Duodenal mucosa (tissue), 2 donors: ENCODE measurements around the gene OR5K1.

Experiments
- H3K27ac ChIP-seq: one replicate; pipeline ENCODE4 v1.7.0; 2013; ENCODE audit warnings: low read depth, low read length
- H3K27me3 ChIP-seq, 2 donors: one replicate each; pipeline ENCODE4 v1.7.0; 2013; ENCODE audit warnings: low read length in 2 of 2, control low read depth in 1 of 2; ENCODE audit not compliant: insufficient read depth in 2 of 2, control insufficient read depth in 1 of 2
- H3K36me3 ChIP-seq, 2 donors: one replicate each; pipeline ENCODE4 v1.7.0; 2013; ENCODE audit warnings: low read length in 2 of 2, control low read depth in 1 of 2; ENCODE audit not compliant: insufficient read depth in 2 of 2, control insufficient read depth in 1 of 2
- H3K4me1 ChIP-seq, 2 donors: one replicate each; pipeline ENCODE4 v1.7.0; 2013; ENCODE audit warnings: low read length in 2 of 2, control low read depth in 1 of 2; ENCODE audit not compliant: insufficient read depth in 2 of 2, control insufficient read depth in 1 of 2
- H3K4me3 ChIP-seq, 2 donors: one replicate each; pipeline ENCODE4 v1.7.0; 2013; ENCODE audit warnings: low read length in 2 of 2, low read depth in 1 of 2
- H3K9ac ChIP-seq, 2 donors: one replicate each; pipeline ENCODE4 v1.7.0; 2013; ENCODE audit warnings: low read length in 2 of 2, low read depth in 1 of 2
- H3K9me3 ChIP-seq, 2 donors: one replicate each; pipeline ENCODE4 v1.7.0; 2013; ENCODE audit warnings: low read length in 2 of 2, control low read depth in 1 of 2; ENCODE audit not compliant: control insufficient read depth in 1 of 2

The OR5K1 gene

GRCh38 chr3:98460220-98460619, 2.8 kb upstream of the OR5K1 start:
- Histone ChIP-seq H3K36me3 (no peaks in the 10 kb centered on the region), H3K4me1 (no peaks in the 10 kb centered on the region), H3K27ac (no peak overlapping the region), H3K4me3 (no peak overlapping the region), H3K9ac (no peak overlapping the region), H3K9me3 (no peaks in the 10 kb centered on the region), H3K27me3 (no peaks in the 10 kb centered on the region)

GRCh38 chr3:98482717-98483482, 19.9 kb downstream of the OR5K1 start:
- no peak overlapping the region for H3K9ac ChIP-seq
- H3K36me3 ChIP-seq = no peaks in the 10 kb centered on the region
- H3K27me3 ChIP-seq = no peaks in the 10 kb centered on the region
- no peak overlapping the region for H3K4me3 ChIP-seq
- no peaks in the 10 kb centered on the region for H3K4me1 ChIP-seq
- no peak overlapping the region for H3K27ac ChIP-seq
- peaks cover 3 to 4% of the 10 kb centered on the region in 2 donors for H3K9me3 ChIP-seq

DNA sequence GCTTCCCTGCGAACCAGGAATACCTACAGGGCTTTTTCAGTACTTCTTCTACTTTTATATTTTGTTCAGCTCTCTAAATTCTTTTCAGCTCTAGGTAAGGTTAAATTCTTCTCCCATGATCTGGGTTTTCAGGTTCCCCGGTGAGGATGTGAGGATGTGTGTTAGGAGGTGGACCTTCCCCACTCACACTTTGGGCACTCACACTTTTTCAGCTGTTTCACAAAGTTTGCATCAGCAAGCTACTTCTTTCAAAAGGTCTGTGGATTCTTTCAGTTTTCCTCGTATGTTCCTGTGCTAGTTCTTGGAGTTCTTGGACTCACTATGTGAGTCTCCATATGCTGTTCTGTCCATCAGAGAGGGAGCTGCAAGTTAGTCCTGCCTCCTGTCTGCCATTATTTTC, 20.6 kb downstream of the OR5K1 start:
- Histone ChIP-seq H3K27me3 (no peaks in the 10 kb centered on the region), H3K27ac (no peak overlapping the region), H3K4me3 (no peak overlapping the region), H3K9me3 (peaks cover 0 to 4% of the 10 kb centered on the region in 2 donors), H3K4me1 (no peaks in the 10 kb centered on the region), H3K36me3 (no peaks in the 10 kb centered on the region), H3K9ac (no peak overlapping the region)

DNA sequence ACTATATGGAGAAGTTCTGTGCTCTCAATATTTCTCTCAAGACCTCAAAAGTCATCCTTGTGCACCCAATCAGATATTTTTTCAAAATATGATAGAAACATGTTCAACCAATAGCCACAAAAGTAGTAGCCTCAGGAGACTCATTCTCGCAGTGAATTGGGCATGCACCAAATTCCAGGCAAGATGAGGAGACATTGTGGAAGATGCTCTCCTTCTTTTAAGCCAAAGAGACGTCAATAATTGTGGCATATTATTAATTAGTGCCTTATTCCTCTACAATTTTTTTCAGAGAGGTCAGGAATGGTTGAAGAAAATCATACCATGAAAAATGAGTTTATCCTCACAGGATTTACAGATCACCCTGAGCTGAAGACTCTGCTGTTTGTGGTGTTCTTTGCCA, 34.4 kb downstream of the OR5K1 start, which contains the start of gene OR5K2:
Gene OR5K2 (plus strand): TSS at position 301 of the 400 bp plus-strand sequence. CDS start 0 bp downstream, at position 301.
- Histone ChIP-seq H3K27ac (no peak within 1 kb of the TSS), H3K27me3 (no peaks in the 10 kb centered on the region), H3K4me1 (no peaks in the 10 kb centered on the region), H3K36me3 (no peaks in the 10 kb centered on the region), H3K4me3 (no peak within 1 kb of the TSS), H3K9me3 (no peaks in the 10 kb centered on the region), H3K9ac (no peak within 1 kb of the TSS)

GRCh38 chr3:98500019-98500418, 37.0 kb downstream of the OR5K1 start:
- Histone ChIP-seq H3K27ac (no peak overlapping the region), H3K9me3 (no peaks in the 10 kb centered on the region), H3K4me3 (no peak overlapping the region), H3K27me3 (no peaks in the 10 kb centered on the region), H3K9ac (no peak overlapping the region), H3K36me3 (no peaks in the 10 kb centered on the region), H3K4me1 (no peaks in the 10 kb centered on the region)

GRCh38 chr3:98501270-98501669, 38.3 kb downstream of the OR5K1 start:
- H3K36me3 ChIP-seq = no peaks in the 10 kb centered on the region
- H3K9me3 ChIP-seq = no peaks in the 10 kb centered on the region
- H3K27ac ChIP-seq = no peak overlapping the region
- H3K4me1 ChIP-seq = no peaks in the 10 kb centered on the region
- H3K9ac ChIP-seq = no peak overlapping the region
- no peaks in the 10 kb centered on the region for H3K27me3 ChIP-seq
- H3K4me3 ChIP-seq = no peak overlapping the region

GRCh38 chr3:98501863-98502576, 39.0 kb downstream of the OR5K1 start:
- Histone ChIP-seq H3K9me3 (no peaks in the 10 kb centered on the region), H3K36me3 (no peaks in the 10 kb centered on the region), H3K4me1 (no peaks in the 10 kb centered on the region), H3K27me3 (no peaks in the 10 kb centered on the region), H3K27ac (no peak overlapping the region), H3K4me3 (no peak overlapping the region), H3K9ac (no peak overlapping the region)

DNA sequence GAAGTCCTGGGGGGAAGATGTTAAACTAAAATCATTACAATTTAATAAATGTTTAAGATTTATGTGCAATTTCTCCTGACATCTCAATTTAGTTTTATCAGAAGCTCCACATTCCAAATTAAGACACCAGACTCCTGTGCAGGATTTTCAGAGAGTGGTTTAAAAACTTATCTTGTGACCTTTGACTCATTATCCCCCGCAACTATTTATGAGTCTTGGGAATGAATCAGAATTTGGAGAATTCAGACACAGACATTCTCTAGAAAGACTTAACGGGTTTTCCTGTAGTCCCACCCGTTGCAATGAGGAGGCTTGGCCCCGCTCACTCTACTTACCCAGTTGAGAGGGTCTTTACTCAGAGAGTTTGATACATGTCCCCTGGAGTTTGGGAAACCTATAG, 41.5 kb downstream of the OR5K1 start:
- H3K36me3 ChIP-seq = no peaks in the 10 kb centered on the region
- no peaks in the 10 kb centered on the region for H3K9me3 ChIP-seq
- no peaks in the 10 kb centered on the region for H3K27me3 ChIP-seq
- no peak overlapping the region for H3K9ac ChIP-seq
- H3K27ac ChIP-seq = no peak overlapping the region
- no peaks in the 10 kb centered on the region for H3K4me1 ChIP-seq
- no peak overlapping the region for H3K4me3 ChIP-seq

DNA sequence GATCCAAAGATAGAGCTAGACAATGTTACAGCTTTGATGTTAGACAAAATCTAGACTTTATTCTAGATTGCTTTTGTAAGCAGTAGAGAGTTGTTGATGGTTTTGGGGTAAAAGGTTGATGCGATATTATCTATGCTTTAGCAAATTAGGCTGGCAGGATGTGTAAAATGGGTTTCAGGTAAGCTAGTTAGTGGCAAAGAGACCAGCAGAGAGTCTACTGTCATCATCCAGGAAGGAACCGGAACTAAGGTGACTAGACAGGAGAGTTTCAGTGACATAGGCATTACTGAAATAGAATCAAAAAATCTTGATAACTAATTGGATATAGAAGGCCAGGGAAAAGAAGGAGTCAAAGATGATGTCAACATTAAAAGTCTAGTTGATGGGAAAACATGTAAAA, 45.6 kb downstream of the OR5K1 start:
- H3K4me3 ChIP-seq = no peak overlapping the region
- H3K9me3 ChIP-seq = no peaks in the 10 kb centered on the region
- H3K27me3 ChIP-seq = no peaks in the 10 kb centered on the region
- no peak overlapping the region for H3K9ac ChIP-seq
- H3K27ac ChIP-seq = no peak overlapping the region
- no peaks in the 10 kb centered on the region for H3K36me3 ChIP-seq
- H3K4me1 ChIP-seq = no peaks in the 10 kb centered on the region

GRCh38 chr3:98512576-98512975, 49.6 kb downstream of the OR5K1 start:
- no peak overlapping the region for H3K27ac ChIP-seq
- H3K9me3 ChIP-seq = no peaks in the 10 kb centered on the region
- H3K27me3 ChIP-seq = no peaks in the 10 kb centered on the region
- H3K4me3 ChIP-seq = no peak overlapping the region
- H3K36me3 ChIP-seq = peaks cover 15 to 18% of the 10 kb centered on the region in 2 donors
- H3K9ac ChIP-seq = no peak overlapping the region
- no peaks in the 10 kb centered on the region for H3K4me1 ChIP-seq
